ENCODE data around the gene SLC6A1.

GRCh38 chr3:10975695-10976234 lies 16.8 kb upstream of the SLC6A1 start:
- TF ChIP-seq, protein P1, sequence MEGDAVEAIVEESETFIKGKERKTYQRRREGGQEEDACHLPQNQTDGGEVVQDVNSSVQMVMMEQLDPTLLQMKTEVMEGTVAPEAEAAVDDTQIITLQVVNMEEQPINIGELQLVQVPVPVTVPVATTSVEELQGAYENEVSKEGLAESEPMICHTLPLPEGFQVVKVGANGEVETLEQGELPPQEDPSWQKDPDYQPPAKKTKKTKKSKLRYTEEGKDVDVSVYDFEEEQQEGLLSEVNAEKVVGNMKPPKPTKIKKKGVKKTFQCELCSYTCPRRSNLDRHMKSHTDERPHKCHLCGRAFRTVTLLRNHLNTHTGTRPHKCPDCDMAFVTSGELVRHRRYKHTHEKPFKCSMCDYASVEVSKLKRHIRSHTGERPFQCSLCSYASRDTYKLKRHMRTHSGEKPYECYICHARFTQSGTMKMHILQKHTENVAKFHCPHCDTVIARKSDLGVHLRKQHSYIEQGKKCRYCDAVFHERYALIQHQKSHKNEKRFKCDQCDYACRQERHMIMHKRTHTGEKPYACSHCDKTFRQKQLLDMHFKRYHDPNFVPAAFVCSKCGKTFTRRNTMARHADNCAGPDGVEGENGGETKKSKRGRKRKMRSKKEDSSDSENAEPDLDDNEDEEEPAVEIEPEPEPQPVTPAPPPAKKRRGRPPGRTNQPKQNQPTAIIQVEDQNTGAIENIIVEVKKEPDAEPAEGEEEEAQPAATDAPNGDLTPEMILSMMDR (IDR thresholded peaks at IDR 0.05) = no peak
- TF ChIP-seq POLR2AphosphoS2 (conservative IDR thresholded peaks at IDR 0.05; ENCODE audit: low read length) (no peak), EHMT2 (IDR thresholded peaks at IDR 0.05; ENCODE audit: low read depth) (no peak), FOSB (CRISPR knock-in tag; IDR thresholded peaks at IDR 0.05) (no peak), SREBF2 (IDR thresholded peaks at IDR 0.05) (no peak), CEBPB (IDR thresholded peaks at IDR 0.05) (no peak), CHD2 (IDR thresholded peaks at IDR 0.05; ENCODE audit: low read length, partially characterized antibody) (no peak), MAFK (IDR thresholded peaks at IDR 0.05; ENCODE audit: partially characterized antibody) (no peak), ESRRA (IDR thresholded peaks at IDR 0.05; ENCODE audit: borderline replicate concordance, low read length) (no peak), POLR2A (IDR thresholded peaks at IDR 0.05; ENCODE audit: low read length) (no peak), MYC (IDR thresholded peaks at IDR 0.05; ENCODE audit: borderline replicate concordance, low read length) (no peak), ELK1 (IDR thresholded peaks at IDR 0.05; ENCODE audit: low read depth, low read length) (no peak)
- TF ChIP-seq, protein P2, sequence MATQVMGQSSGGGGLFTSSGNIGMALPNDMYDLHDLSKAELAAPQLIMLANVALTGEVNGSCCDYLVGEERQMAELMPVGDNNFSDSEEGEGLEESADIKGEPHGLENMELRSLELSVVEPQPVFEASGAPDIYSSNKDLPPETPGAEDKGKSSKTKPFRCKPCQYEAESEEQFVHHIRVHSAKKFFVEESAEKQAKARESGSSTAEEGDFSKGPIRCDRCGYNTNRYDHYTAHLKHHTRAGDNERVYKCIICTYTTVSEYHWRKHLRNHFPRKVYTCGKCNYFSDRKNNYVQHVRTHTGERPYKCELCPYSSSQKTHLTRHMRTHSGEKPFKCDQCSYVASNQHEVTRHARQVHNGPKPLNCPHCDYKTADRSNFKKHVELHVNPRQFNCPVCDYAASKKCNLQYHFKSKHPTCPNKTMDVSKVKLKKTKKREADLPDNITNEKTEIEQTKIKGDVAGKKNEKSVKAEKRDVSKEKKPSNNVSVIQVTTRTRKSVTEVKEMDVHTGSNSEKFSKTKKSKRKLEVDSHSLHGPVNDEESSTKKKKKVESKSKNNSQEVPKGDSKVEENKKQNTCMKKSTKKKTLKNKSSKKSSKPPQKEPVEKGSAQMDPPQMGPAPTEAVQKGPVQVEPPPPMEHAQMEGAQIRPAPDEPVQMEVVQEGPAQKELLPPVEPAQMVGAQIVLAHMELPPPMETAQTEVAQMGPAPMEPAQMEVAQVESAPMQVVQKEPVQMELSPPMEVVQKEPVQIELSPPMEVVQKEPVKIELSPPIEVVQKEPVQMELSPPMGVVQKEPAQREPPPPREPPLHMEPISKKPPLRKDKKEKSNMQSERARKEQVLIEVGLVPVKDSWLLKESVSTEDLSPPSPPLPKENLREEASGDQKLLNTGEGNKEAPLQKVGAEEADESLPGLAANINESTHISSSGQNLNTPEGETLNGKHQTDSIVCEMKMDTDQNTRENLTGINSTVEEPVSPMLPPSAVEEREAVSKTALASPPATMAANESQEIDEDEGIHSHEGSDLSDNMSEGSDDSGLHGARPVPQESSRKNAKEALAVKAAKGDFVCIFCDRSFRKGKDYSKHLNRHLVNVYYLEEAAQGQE (IDR thresholded peaks at IDR 0.05) = no peak

Measured in A549 (cell line).